Measurements from ENCODE around the gene CRLF1.
"Not testable (repeated sequence)": the region's sequence is repeated elsewhere in the genome, so short reads cannot be mapped to it uniquely, and the experiment has no call there.

Gene CRLF1

DNA sequence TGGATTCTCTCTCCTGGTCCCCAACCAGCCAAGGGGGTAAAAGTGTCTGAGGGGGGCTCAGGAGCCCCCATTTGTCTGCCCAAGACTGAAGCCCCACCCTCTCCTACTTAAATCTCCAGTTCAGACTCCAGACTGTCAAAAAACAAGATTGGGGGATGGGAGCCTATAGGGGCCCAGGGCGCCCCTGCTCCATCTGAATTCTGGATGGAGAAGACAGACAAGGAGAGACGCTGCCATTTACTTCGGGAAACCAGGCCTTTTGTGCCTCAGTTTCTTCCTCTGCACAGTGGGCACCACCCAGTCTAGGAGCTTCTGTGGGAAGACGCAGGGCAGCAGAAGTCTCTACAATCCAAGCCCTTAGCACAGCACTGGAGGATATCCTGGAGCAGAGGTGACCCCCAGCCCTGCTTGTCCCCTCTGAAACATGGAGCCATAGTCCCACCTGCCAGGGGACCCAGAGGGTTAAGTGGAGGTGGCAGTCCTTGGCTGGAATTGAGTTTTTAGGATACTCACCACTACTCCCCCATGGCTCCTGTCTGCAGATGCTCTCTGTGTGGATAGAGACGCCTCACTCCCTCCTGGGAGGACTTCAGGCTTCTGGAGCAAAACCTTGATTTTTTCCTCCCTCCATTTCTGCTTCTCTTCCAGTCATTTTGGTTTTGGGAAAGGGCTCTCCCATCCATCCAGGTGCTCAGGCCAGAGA is 1.7 kb upstream of the CRLF1 start:
- DNase-seq: no peak

DNA sequence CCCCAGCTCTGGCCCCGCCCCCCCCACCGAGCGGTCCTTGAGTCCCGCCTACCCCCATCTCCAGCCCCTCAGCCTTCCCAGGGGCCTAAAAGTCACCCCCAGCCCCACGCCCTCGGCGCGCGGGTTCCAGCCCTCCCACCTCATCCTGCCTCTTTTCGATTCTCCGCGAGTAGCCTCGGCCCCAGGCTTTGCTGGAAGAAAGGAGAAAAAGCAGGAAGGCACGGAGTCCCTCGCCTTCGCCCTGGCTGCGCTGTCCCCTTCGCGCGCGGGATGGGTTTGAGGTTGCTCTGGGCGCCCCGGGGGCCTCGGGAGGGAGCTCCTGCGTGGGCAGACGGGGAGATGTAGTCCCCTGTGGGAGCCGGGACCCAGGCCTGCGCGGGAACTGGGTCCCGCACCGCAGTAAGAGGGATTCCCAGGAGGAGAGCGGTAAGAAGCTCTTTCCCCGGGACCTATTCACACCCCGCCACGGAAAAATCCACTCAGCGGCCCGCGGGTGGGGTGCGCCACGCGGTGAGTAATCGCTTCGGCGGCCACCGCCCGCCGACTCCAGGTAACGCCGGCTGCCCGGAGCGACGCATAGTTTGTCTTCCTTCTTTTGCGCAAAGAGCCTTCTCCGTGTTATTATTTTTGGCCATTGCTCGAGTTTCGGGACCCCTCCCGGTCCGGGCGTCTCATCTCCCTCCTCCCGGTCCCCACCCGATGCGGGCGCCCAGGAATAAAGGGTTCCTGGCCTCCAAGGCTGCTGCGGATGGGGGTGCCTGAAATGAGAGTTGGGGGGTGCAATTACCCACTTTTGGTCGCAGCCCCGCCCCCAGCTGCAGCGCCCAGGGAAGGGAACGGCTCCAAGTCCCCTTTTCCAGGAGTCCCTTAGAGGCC is 865 bp upstream of the CRLF1 start:
- DNase-seq: no peak

DNA sequence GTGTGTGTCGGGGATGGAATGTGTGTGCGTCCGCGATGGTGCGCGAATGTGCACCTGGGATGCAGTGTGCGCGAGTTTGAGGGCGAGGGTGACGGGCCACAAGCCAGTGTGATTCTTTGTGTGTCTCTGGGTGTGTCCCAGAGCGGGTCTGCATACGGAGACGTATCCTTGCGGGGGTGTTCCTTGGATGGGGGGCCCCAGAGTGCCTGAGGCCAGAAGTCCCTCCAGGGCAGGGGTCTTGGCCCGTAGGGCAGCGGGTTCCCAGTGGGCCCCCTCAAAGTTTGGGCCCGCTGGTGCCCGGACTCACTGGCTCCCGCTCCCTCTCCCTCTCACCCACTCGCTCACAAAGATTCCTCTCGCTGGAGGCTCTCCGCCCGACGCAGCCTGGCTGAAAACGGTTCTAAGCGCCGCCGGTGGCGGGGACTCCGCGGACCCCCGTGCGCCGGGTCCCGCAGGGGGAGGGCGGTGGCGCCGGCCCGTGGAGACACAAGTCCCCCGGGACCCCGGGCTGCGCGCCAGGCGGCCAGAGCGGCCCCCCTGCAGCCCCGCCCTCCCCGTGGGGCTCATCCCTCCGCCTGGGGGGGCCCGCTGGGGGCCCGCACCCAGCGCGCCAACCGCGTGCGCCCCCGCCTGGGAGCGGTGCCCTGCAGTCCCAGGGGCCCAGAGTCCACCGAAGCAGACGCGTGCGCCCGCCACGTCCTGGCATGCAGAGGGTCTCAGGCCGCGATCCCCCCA is 886 bp downstream of the CRLF1 start:
- DNase-seq: no peak

DNA sequence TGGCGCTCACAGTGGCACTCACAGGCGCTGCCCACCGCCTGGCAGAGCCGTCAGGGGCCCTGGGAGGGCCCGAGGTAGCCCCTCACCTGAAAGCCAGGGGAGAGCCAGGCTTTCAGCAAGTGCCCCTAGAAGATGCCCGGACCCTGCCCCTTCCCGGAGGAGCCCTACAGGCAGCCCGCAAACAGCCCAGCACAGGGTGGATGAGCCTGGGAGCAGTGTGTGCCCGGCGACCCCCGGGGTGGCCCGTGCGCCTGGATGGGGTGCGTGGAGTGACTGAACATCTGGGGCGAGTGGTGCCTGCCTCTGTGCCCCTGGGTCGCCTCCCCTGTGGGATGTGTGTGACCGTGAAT is 1.4 kb downstream of the CRLF1 start:
- no peak for DNase-seq

DNA sequence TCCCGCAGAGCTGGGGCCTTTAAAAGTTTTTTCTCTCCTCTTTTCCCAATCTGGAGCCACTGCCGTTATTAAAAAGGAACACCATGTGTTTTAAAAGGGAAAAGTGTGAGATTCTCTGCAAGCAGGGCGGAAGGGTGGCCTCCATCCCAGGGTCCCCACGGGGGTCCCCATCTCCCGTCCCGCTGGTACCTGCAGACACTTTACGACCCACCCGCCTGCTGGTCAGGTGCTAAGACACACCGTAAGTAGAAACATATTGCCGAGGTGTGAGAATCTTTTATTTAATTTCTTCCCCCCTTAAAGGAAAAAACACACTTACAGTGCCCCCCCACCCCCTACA is 1.8 kb downstream of the CRLF1 start:
- DNase-seq: no peak

DNA sequence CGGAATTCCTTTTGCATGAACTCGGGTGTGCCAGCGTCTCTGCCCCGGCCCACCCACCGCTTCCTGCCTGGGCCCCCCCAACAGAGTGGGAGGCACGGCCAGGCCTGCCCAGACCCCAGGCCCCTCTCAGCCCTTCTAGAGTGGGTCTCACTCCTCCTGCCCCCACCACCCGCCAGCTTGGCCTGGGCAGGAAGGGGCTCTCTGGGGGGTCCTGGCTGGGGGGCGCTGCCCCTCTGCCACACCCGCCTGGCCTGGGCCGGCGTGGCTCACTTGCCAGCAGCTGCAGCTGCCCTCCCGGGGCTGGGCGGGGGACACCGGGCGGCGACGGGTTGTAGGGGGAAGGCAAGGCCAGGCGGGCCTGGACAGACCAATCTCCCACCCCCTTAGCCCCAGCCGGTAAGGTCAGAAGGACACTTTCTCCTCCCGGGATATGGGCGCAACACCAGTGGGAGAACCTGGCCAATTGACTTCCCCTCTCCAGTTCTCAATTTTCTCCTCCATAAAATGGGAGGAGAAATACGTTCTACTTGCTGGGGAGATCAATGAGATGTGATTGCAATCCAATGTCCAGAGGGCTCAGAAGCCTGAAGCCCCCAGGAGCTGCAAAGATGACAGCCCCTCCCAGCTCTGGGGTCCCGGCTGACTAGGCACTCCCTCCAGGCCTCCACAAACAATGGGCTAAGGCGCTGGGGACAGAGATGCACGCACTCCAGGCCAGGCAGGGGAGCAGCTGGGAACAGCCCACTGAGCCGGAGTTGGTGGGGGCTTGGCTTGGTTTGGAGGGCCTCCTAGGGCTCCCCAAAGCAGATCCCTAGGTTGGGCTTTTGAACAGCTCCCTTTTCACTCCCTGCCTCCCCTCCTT is 2.4 kb downstream of the CRLF1 start:
- DNase-seq: no peak

DNA sequence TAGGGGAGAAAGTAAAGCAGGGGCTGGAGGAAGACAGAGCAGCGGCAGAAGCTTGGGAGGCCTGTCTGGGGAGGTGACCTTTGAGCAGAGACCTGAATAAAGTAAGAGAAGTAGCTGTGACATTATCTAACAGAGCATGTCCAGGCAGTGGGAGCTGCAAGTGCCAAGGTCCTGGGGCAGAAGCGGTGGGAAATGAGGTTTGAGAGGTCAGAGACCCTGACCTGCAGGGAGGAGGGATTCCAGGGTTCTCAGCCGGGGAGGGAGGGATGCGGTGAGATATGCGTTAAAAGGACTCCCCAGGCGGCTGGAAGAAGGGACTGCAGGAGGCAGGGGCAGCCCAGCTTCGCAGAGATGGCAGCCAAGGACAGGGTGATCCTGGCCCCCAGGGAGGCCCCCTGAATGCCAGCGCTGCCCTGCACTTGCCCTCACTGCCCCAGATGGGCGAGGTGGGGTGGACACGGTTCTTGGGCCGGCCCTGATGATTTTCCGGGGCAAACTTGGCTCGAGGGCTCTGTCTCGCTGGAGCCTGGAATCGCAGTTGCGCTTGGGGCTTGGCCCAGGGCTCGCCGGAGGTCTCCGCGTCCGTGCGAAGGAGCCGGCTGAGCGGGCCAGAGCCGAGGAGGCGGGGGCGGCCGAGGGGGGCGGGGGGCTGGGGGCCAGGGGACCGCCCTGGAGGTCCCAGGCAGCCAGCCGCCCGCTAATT is 3.2 kb downstream of the CRLF1 start:
- peak in 1 of 2 donors; percentile 11 for DNase-seq

DNA sequence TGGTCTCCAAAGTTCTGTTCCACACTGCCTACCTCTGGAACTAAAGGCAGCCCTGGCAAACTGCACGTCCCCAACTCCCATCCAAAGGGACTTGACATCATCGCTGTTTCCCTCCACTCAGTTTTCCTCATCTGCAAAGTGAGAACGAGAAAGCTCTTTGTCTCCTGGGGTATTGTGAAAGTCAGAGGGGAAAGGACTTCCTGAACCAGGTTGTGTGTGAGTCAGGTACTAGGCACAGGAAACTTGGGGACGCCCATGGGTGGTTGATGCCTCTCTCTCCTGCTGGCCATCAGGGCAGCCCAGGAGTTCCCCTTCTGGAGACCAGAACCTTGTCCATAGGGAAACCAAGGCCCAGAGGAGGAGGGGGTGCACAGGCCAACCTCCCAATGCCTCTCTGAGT is 4.7 kb downstream of the CRLF1 start:
- no peak for DNase-seq

DNA sequence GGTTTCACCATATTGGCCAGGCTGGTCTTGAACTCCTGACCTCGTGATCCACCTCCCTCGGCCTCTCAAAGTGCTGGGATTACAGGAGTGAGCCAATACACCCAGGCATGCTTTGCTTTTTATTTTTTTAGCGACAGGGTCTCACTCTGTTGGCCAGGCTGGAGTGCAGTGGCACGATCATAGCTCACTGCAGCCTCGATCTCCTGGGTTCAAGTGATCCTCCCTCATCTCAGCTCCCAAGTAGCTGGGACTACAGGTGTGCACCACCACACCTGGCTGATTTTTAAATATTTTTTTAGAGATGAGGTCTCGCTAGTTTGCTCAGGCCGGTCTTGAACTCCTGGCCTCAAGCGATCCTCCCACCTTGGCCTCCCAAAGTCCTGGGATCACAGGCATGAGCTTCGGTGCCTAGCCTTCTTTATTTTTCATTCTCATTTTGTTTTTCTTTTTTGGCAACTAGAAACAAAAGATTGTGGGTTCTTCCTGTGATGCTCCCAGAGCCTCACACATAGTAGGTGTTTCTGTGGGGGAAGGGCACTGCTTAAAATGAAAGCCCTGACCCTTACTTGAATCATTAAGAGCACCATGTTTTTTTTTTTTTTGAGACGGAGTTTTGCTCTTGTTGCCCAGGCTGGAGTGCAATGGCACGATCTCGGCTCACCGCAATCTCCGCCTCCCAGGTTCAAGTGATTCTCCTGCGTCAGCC is 5.8 kb downstream of the CRLF1 start:
- not testable (repeated sequence) for DNase-seq

DNA sequence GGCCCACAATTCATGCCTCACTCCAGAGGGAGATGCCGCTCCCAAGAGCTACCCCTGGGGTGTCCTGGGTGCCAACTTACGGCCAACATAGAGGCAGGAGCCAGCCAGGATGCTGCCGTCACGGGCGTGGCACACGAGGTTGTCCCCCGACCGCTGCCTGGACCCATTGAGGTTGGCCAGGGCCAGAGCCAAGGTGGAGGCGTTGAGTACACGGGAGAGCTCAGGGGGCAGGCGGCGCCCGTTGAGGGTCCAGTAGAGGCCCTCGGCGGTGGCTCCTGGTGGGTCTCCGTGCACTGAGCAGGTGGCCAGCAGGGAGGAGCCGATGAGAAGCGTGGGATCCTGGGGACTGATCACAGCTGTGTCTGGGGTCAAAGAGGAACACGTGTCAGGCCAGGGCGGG is 7.1 kb downstream of the CRLF1 start:
- no peak for DNase-seq

DNA sequence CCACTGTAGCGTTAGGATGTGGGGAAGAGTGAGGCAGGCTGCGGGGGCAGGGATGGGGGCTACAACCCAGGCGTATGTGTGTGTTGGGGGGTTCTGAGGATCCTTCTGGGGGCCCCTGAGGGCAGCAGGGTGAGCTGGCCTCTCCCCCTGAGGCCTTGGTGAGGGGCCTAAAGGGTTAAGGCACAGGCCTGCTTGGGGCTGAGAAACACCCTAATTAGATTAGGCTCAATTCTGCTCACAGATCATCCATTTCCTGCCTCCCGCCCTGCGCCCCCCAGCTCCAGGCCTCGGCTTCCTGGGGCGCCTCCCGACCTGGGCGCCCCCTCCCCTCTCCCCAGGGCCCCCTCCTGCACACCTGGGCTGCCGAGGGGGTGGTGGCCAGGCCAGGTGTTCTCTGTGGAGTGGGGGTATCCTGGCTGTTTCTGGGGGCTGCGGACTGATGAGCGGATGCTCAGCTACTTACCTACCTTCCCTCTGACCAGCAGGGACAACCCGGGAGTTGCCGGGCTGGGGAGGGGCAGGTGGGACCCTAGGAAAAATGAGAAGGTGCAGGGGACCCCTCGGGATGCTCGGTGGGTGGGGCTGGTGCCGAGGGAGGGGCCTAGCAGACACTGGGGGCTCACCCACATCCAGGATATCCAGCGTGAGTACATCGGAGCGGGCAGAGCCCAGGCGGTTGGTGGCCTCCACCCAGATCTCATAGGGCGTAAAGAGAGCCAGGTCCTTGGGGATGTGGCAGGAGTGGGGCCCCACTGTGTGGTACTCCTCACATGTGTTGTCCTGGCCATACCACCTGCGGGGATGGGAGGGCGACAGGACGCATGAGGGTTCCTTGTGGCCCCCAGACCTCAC is 8.6 kb downstream of the CRLF1 start:
- DNase-seq: no peak

DNA sequence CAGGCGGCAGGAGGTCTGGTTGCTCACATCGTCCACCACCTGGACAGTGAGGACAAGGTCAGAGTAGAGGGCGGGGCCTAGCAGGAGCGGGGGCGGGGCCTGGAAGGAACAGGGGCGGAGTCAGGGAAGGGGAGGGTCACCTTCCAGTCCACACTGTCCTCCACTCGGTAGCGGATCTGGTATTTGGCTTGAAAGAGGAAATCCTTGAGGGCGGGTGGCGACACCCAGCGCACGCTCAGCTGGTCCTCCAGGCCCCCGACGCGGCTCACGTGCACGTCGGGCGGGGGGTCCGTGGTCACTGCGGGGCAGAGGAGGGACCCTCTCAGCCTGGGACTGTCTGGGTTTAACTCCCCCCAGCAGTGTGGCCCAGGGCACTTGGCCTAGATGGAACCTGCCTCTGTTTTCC is 9.8 kb downstream of the CRLF1 start:
- peak; percentile 79 to 81 for DNase-seq

DNA sequence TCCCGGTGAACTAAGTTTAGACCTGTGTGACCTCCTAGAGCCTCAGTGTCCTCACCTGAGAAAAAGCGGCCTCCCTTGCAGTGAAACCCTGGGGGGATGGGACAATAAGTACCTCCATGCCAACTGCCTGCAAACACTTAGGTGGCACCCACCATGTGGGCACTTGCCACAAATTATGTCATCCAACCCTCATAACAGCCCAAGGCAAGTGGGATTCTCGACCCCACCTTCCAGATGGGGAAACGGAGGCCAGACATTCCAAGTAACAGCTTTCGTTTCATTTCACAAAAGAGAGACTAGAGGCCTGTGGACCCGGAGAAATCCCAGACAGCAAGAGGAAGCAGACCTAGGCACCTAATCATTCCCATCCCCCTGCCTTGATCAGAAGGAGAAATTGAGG is 11.1 kb downstream of the CRLF1 start:
- DNase-seq: no peak

DNA sequence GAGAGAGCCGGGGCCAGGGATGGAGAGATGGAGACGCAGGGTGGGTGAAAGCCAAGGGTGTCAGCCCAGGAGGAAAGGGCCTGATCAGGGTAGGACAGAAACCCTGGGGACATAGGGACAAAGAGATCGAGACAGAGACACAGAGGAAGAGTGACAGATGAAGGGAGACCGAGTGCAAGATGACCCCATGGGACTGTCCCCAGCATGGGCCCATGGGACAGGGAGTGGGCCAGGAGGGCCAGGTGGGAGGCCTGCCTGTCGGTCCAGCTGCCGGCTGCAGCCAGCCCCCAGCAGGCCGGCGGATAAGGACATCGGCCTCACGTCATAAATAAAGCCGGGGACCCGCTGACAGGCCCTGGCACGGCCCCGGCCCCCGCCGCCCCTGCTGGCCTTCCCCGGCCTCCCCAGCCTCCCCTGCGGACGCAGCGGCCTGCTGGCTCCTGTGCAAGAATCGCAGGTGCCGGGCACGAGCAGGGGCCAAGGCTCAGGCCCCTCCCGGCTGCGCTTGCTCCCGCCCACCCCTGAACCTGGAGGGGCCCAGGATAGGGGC is 11.7 kb downstream of the CRLF1 start:
- no peak for DNase-seq

DNA sequence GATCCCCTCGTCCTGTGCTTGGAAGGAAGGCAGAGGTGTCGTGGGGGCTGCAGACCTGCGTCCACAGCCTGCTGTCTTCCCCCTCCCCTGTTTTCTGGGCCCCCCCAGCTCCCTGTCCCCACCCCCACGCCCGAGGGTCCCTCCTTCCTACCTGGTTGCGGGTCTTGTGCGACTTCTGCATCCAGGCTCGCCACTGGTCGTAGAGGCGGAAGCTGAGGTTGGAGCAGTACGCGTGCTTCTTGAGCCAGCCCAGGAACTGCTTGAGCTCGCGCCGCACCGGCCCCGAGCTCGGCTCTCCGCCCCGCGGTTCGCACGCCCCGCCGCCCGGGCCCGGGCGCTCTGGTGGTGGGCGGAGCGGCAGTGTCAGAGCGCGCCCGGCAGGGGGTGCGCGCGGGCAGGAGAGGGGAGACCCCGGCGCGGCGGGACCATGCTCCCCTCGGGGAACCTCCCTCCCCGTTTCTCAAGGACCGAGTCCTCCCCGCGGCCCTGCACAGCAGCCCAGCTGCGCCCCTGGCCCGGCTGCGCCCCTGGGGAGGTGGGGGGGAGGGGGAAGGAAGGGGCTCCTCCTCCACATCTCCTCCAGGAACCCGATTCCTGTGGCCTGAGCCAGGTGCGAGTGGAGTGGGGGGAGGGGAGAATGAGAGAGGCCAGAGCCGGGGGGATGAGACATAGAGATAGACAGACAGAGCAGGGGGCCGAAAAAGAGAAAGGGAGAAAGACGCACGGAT is 12.3 kb downstream of the CRLF1 start:
- peak; percentile 65 to 84 for DNase-seq

DNA sequence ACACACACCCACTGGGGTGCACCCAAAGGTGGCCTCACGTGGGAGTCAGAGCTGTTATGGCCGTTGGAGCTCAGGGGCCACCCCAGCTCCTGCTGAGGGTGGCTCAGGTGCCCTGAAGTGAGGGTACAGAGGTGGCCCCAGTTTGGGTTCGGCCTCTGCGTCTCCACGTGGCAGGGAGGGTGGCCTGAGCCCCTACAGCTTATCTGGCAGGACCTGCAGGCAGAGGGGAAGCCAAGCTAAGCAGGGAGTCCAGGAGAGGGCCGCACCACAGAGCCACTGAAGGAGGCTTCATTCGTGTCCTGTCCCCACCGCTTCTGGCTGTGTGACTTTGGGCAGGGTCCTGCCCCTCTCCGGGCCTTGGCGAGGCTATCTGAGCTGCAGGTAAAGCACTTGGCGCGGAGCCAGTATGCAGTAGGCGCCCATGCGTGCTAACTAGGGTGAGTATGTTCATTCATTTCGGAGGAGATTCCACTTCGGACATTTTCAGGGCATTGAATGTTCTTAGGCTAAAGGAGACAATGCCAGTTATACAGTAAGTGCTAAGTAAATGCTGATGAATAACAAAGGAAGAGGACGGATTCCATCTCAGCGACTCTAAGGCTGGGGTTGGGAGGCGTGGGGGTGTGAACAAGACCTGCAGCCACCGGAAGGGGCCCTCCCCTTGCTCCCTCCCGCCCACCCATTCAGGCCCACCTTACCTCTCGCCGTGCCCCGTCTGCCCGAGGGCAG is 13.1 kb downstream of the CRLF1 start:
- no peak for DNase-seq

DNA sequence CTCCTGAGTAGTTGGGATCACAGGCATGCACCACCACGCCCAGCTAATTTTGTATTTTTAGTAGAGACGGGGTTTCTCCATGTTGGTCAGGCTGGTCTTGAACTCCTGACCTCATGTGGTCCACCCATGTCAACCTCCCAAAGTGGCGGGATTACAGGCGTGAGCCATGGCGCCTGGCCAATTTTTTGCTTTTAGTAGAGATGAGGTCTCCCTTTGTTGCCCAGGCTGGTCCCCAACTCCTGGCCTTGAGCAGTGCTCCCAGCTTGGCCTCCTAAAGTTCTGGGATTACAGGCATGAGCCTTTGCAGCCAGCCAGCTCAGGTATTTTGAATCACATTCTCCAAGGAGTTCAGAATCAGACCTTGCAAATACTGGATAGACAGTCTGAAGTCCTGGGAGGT is 13.9 kb downstream of the CRLF1 start:
- DNase-seq: not testable (repeated sequence)

DNA sequence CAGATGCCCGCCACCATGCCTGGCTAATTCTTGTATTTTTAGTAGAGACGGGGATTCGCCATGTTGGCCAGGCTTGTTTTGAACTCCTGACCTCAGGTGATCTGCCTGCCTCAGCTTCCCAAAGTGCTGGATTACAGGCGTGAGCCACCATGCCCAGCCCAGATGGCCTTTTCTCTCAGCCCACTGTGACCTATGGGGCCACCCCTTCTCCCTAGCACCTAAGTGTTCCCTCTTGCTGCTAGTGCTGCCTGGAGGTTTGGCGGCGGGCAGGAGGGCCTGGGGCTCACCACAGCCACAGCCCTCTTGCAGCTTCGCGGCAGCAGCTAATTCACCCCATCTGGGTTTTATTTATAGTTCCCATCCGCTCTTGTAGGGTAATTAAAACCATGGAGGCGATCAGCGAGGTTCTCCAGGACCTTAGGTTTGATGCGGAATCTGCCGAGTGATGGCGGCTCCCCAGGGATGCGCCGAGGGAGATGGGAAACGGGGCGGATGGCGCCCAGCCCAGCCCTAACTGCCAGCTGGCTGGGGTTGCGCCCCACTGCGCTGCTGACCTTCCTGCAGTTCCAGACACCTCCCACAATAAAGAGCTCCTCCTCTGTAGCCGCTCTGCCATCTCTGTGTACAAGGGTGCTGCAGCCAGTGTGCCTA is 14.7 kb downstream of the CRLF1 start:
- DNase-seq: no peak

All from inflammatory macrophage (primary cell).